ENCODE results near the gene CTNNA2. TPM values are rescaled to one million over a fixed set of nuclear protein-coding genes. Genes with fewer than 3 reads are reported as not detected.

CTNNA2 gene
- total and polyA plus RNA-seq, 2 of the 8 experiments (the other 6 are each of a cell fraction or from before 2014, with no cell fraction given): 3.9 to 9.0 TPM

DNA sequence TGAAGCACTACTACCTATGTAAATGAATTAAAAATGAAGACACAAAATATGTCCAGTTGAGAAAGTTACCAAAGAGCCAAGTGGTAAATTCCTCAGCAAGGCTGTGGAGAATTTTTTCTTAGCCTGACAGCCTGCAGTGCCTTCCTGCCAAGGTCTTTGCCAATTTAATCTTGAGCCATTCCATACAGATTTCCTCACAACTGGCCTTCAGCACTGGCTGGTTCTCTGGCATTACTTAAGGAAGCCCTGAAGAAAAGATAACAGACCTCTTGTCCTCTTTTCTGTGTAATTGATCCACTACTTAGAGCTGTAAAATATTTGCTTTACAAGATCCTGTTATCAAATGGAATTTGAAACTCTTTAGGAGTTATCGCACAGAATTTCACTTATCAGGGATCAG lies 1125.9 kb downstream of the CTNNA2 start:
- Histone ChIP-seq H3K9ac (replicated peaks in 1 of 4; ENCODE audit: extremely low read depth in 1 of 4, low read depth in 3 of 4, low read length in 3 of 4) (no peak overlapping the region), H3K27ac (ENCODE audit: low read depth, low read length) (no peak overlapping the region), H3K23me2 (ENCODE audit: low read depth, low read length) (no peaks in the 10 kb centered on the region), H3K4me3 (ENCODE audit: extremely low read depth in 1 of 4, insufficient read depth in 2 of 4, low read depth in 3 of 4, low read length in 4 of 4) (no peak overlapping the region), H2AK5ac (ENCODE audit: low read depth, low read length) (no peak overlapping the region), H3K23ac (ENCODE audit: insufficient read length) (no peak overlapping the region), H2BK12ac (ENCODE audit: low read depth, low read length) (no peak overlapping the region), H3K4me2 (ENCODE audit: insufficient read depth in 1 of 2, low read depth in 2 of 2, low read length in 2 of 2) (no peak overlapping the region), H3K4ac (replicated peaks; ENCODE audit: insufficient read length, low read depth, low read length) (no peak overlapping the region), H3K79me1 (ENCODE audit: low read depth, low read length) (no peaks in the 10 kb centered on the region), H3K36me3 (ENCODE audit: control insufficient read depth in 2 of 4, insufficient read depth in 4 of 4, low read length in 3 of 4) (no peaks in the 10 kb centered on the region), H2BK120ac (replicated peaks; ENCODE audit: low read depth, low read length) (no peak overlapping the region), H4K8ac (ENCODE audit: extremely low read depth, insufficient read depth, low read length) (no peak overlapping the region), H3K79me2 (ENCODE audit: control insufficient read depth in 1 of 2, insufficient read depth in 2 of 2, low read length in 2 of 2) (no peaks in the 10 kb centered on the region), H4K91ac (replicated peaks; ENCODE audit: insufficient read length, low read length) (no peak overlapping the region), H3K56ac (replicated peaks; ENCODE audit: insufficient read length, low read depth, low read length) (no peak overlapping the region), H2BK15ac (ENCODE audit: low read length) (no peak overlapping the region), H3K18ac (ENCODE audit: extremely low read depth, low read length) (no peak overlapping the region), H3K4me1 (replicated peaks in 1 of 4; ENCODE audit: control insufficient read depth in 3 of 4, insufficient read depth in 4 of 4, low read length in 3 of 4) (no peaks in the 10 kb centered on the region), H2BK5ac (ENCODE audit: low read depth, low read length) (no peak overlapping the region), H3K27me3 (replicated peaks in 1 of 4; ENCODE audit: control insufficient read depth in 3 of 4, extremely low read depth in 1 of 4, insufficient read depth in 3 of 4, low read length in 3 of 4) (peaks cover 0 to 2% (median 0%) of the 10 kb centered on the region in 4 experiments; a peak in 1 of 7 replicates), H2BK20ac (ENCODE audit: low read length) (no peak overlapping the region), H2AFZ (ENCODE audit: low read length) (no peak overlapping the region), H3K14ac (ENCODE audit: insufficient read length) (no peak overlapping the region), H4K5ac (ENCODE audit: insufficient read length, low read depth, low read length) (no peak overlapping the region), H3K9me3 (ENCODE audit: insufficient read depth in 2 of 2, low read depth in 1 of 2, low read length in 1 of 2) (no peaks in the 10 kb centered on the region), H4K20me1 (replicated peaks in 1 of 2; ENCODE audit: control insufficient read depth in 1 of 2, insufficient read depth in 2 of 2, low read length in 2 of 2) (no peaks in the 10 kb centered on the region)
- no peak for FAIRE-seq
- CTCF ChIA-PET (ENCODE audit: partially characterized antibody): no interaction called here
- WGBS, 2 experiments (ENCODE audit: extremely low coverage in 1 of 2, insufficient coverage in 1 of 2, insufficient read length in 1 of 2, insufficient replicate concordance in 2 of 2, low coverage in 1 of 2, low lambda C conversion rate in 2 of 2, missing lambda C conversion rate in 1 of 2): 100% methylated on average over 1 of the region's 1 CpG; no CpG with 5 or more reads in 1 of the 2 experiments
- no peak for DNase-seq (ENCODE audit: low read depth in 1 of 2, low spot score in 2 of 2)
- POLR2A ChIA-PET (ENCODE audit: partially characterized antibody): no interaction called here
- TF ChIP-seq KDM4A (IDR thresholded peaks at IDR 0.05; ENCODE audit: low read depth, low read length, severe bottlenecking): no peak
- no peak for TF ChIP-seq CREB1 (IDR thresholded peaks at IDR 0.05)
- no peak for TF ChIP-seq EP300 (IDR thresholded peaks at IDR 0.05; ENCODE audit: borderline replicate concordance in 1 of 2, low read depth in 2 of 2, low read length in 2 of 2)
- TF ChIP-seq NRF1 (IDR thresholded peaks at IDR 0.05; ENCODE audit: low read depth, low read length): no peak
- TF ChIP-seq JUN (IDR thresholded peaks at IDR 0.05; ENCODE audit: low read depth, low read length): no peak
- TF ChIP-seq USF2 (IDR thresholded peaks at IDR 0.05; ENCODE audit: low read length): no peak
- no peak for TF ChIP-seq CBX5 (IDR thresholded peaks at IDR 0.05; ENCODE audit: low read depth, low read length)
- no peak for TF ChIP-seq JUND (IDR thresholded peaks at IDR 0.05; ENCODE audit: low read length)
- no peak for TF ChIP-seq POU5F1 (IDR thresholded peaks at IDR 0.05; ENCODE audit: low read depth, low read length)
- no peak for TF ChIP-seq KDM1A (IDR thresholded peaks at IDR 0.05; ENCODE audit: borderline replicate concordance, low read length)
- no peak for TF ChIP-seq SP1 (IDR thresholded peaks at IDR 0.05; ENCODE audit: low read depth, low read length)
- TF ChIP-seq, protein P1, sequence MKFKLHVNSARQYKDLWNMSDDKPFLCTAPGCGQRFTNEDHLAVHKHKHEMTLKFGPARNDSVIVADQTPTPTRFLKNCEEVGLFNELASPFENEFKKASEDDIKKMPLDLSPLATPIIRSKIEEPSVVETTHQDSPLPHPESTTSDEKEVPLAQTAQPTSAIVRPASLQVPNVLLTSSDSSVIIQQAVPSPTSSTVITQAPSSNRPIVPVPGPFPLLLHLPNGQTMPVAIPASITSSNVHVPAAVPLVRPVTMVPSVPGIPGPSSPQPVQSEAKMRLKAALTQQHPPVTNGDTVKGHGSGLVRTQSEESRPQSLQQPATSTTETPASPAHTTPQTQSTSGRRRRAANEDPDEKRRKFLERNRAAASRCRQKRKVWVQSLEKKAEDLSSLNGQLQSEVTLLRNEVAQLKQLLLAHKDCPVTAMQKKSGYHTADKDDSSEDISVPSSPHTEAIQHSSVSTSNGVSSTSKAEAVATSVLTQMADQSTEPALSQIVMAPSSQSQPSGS (IDR thresholded peaks at IDR 0.05; ENCODE audit: low read length): no peak
- TF ChIP-seq BRCA1 (IDR thresholded peaks at IDR 0.05; ENCODE audit: low read depth, low read length): no peak

Measured in H1 (cell line).